AG04450 (cell line): Measurements from ENCODE around the gene MOGAT2. TPM values are rescaled to one million over a fixed set of nuclear protein-coding genes. Genes with fewer than 3 reads are reported as not detected.

ENCODE experiments used
- CTCF ChIA-PET: fragments of 300-600, 350-600 bp; formaldehyde crosslinking; extraction: SDS; loops from one replicate; lab custom pipeline; 2022; ENCODE audit warnings: antibody characterized with exemption, inconsistent platforms; lab: Charles Lee
- POLR2A ChIA-PET: fragments of 350-600 bp; formaldehyde crosslinking; extraction: SDS; loops from one replicate; lab custom pipeline; 2021; ENCODE audit warnings: antibody characterized with exemption, inconsistent platforms; lab: Yijun Ruan, JAX
- DNase-seq: peaks from one replicate; pipeline ENCODE4 v3.0.0-alpha.2; 2011; ENCODE audit warnings: low read depth, low spot score
- H3K27ac ChIP-seq: one replicate; pipeline ENCODE4 v1.5.1; 2012; ENCODE audit warnings: low read depth, low read length, control low read depth
- H3K27me3 ChIP-seq: one replicate; pipeline ENCODE4 v1.6.0; 2012; ENCODE audit warnings: low read length; ENCODE audit not compliant: control insufficient read depth, insufficient read depth
- H3K4me3 ChIP-seq: 2 replicates; pipeline ENCODE4 v1.5.1; 2011; ENCODE audit warnings: mild to moderate bottlenecking, low read depth, low read length, control low read depth
- H3K9me3 ChIP-seq: 2 replicates; pipeline ENCODE4 v1.5.1; 2012; ENCODE audit warnings: low read length; ENCODE audit not compliant: control insufficient read depth, insufficient read depth
- CTCF ChIP-seq: IDR thresholded peaks from 2 replicates; pipeline ENCODE4 v1.5.1; 2011; ENCODE audit warnings: low read depth, low read length, control low read depth, inconsistent platforms
- polyA plus RNA-seq: library from polyadenylated mRNA; depleted of rRNA; stranded (reverse); fragments of >200 nt; gene quantifications from 2 replicates; pipeline ENCODE4 v1.2.3, GENCODE V29; 2011

Gene MOGAT2
- polyA plus RNA-seq, 1 experiment = not detected

GRCh38 chr11:75706260-75706729, 11.3 kb upstream of the MOGAT2 start:
- Histone ChIP-seq H3K4me3 (no peak overlapping the region), H3K27ac (no peak overlapping the region), H3K9me3 (no peaks in the 10 kb centered on the region; the same call in 1 of the 2 replicates), H3K27me3 (no peaks in the 10 kb centered on the region)
- peak; percentile 86 for TF ChIP-seq CTCF
- POLR2A ChIA-PET = interaction anchor here (0.8 kb wide), 1 partner anchor 122 kb away, joined by 3 read pairs; no protein-coding TSS in a partner anchor
- peak; percentile 13 for DNase-seq
- CTCF ChIA-PET = interaction anchor here (0.6 to 1.8 kb wide), 25 partner anchors 8 to 383 kb away, joined by 3 to 16 read pairs (median 4); no protein-coding TSS in a partner anchor

- no peaks in the 10 kb centered on the region for H3K9me3 ChIP-seq
- peaks cover 35% of the 10 kb centered on the region for H3K27me3 ChIP-seq
- no peak overlapping the region for H3K4me3 ChIP-seq
- CTCF ChIA-PET = interaction anchor here (1.6 to 1.9 kb wide), 2 partner anchors 8 to 9 kb away, joined by 11 to 14 read pairs; no protein-coding TSS in a partner anchor
- no peak for DNase-seq
- POLR2A ChIA-PET = no interaction called here
- TF ChIP-seq CTCF = no peak
- H3K27ac ChIP-seq = no peak overlapping the region
Observed at GRCh38 chr11:75714211-75714610, 3.4 kb upstream of the MOGAT2 start.

GRCh38 chr11:75715688-75716087, 1.9 kb upstream of the MOGAT2 start:
- H3K27me3 ChIP-seq = peaks cover 41% of the 10 kb centered on the region

GRCh38 chr11:75716659-75717058, 979 bp upstream of the MOGAT2 start:
- Histone ChIP-seq H3K9me3 (no peaks in the 10 kb centered on the region), H3K27me3 (peaks cover 40% of the 10 kb centered on the region), H3K4me3 (no peak overlapping the region), H3K27ac (no peak overlapping the region)
- ChIA-PET CTCF (no interaction called here), POLR2A (no interaction called here)
- TF ChIP-seq CTCF = no peak
- no peak for DNase-seq

More at GRCh38 chr11:75715688-75716087, 1.9 kb upstream of the MOGAT2 start:
- no peak for TF ChIP-seq CTCF
- ChIA-PET CTCF (interaction anchor here (1.6 to 1.9 kb wide), 2 partner anchors 8 to 10 kb away, joined by 11 to 14 read pairs; no protein-coding TSS in a partner anchor), POLR2A (no interaction called here)
- no peaks in the 10 kb centered on the region for H3K9me3 ChIP-seq
- no peak for DNase-seq
- H3K4me3 ChIP-seq = no peak overlapping the region
- no peak overlapping the region for H3K27ac ChIP-seq

- POLR2A ChIA-PET = no interaction called here
- CTCF ChIA-PET = no interaction called here
- no peak for DNase-seq
- H3K27me3 ChIP-seq = peaks cover 27% of the 10 kb centered on the region
- H3K4me3 ChIP-seq = no peak overlapping the region
- H3K9me3 ChIP-seq = no peaks in the 10 kb centered on the region
- no peak for TF ChIP-seq CTCF
- no peak overlapping the region for H3K27ac ChIP-seq
Observed at GRCh38 chr11:75718419-75719339, 1.0 kb downstream of the MOGAT2 start.
